ENCODE data around the gene LHFPL6.

Gene LHFPL6

DNA sequence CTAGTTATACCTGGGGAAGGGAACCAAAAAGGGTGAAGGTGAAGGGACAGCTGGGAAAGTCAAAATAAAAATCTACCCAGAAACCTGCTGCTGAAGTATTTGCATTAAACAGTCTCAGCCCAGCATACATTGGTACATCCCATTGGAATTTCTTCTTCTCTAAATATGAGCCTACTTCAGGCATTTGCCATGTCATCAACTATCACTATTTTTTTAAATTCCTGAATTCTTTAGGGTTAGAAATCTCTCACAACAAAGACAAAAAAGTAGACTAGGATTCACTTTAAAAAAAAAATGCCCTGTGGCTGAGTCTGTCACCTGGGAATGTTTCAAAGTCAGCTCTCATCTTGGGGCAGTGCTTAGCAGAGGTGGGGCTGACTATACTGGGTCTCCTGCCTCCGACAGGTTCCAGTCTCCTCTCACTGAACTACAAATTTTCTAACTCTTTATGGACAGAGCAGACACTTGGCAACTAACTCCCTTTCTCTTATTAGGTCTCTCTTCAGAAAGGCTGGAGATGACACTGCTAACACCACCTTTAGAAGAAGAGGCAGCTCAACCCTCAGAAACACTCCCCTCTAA, 141.2 kb downstream of the LHFPL6 start:
- no peak for DNase-seq

GRCh38 chr13:39457274-39457673, 145.7 kb downstream of the LHFPL6 start:
- DNase-seq, result no peak

GRCh38 chr13:39455521-39456175, 147.3 kb downstream of the LHFPL6 start:
- DNase-seq, result no peak

GRCh38 chr13:39452834-39453233, 150.2 kb downstream of the LHFPL6 start:
- DNase-seq, result no peak

DNA sequence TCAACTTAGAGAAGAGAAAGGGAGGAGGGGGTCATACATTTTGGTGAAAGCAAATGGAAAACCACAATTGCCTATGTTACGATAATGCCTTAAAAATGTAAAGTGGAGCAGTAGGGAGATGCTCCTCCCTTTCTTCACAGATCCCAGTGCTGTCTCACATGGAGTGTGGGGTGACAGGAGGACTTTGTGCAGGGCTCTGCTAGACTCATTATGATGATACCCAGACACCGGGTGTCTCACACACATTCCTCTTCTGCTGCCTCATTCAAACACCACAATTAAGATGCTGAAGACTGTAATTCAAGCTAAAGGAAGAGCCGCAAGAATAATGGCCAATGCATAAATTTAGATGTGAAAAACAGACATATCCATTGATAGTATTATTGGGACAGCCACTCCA, 150.6 kb downstream of the LHFPL6 start:
- no peak for DNase-seq

DNA sequence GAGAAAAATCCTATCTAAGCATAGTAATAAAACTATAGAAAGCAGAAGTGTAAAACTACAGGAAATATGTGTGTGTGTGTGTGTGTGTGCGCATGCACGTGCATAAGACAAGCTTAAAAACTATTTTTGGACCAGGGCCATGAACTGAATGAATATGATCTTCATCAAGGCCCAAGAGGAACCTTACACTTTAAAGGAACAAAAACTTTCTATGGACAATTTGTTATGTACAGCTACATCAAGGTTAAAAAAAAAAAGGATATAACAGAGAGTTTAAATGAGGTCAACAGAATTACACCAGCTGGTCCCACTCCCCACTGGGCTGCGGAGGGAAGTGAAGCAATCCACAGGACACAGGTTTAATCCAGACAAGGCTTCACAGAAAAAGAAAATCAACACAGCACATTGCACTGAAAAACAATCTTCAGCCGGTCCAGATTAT, 151.1 kb downstream of the LHFPL6 start:
- no peak for DNase-seq

DNA sequence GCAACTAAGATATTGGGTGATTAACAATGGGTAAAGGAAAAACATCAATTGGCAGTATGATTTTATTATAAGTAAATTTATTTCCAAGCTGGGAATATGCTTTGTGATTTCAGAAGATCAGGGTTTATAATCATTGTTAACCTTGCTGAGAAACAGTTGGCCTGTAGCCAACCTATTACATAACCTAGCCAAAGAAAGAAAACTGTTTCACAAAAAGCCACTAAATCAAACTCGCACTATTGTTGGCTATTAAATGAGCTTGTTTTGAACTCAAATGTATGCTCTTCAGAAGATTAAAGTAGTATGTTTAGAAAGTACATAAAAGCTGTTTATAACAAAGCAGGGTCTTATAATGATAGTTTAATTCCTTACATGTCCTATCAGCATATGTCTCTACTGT, 151.7 kb downstream of the LHFPL6 start:
- DNase-seq, result no peak

- no peak for DNase-seq
Measured at GRCh38 chr13:39450176-39450575, 152.8 kb downstream of the LHFPL6 start.

- DNase-seq, result no peak
Measured at GRCh38 chr13:39448834-39449233, 154.2 kb downstream of the LHFPL6 start.

- DNase-seq, result no peak
Measured at GRCh38 chr13:39446865-39447264, 156.1 kb downstream of the LHFPL6 start.

DNA sequence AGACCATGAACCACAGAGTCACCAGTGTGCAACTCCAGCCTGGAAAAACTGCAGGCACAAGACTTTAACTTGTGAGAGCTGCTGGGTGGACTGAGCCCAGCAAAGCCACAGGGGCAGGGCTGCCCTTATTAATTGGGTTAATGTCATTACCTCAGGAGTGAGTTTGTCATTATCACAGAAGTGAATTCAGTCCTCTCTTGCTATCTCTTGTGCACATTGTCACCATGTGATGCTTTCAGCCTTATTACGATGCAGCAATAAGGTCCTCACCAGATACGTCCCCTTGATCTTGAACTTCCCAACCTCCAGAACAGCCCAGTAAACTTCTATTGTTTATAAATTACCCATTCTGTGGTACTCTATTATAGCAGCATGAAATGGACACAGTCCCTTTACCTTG, 158.1 kb downstream of the LHFPL6 start:
- no peak for DNase-seq

GRCh38 chr13:39433651-39434050, 169.3 kb downstream of the LHFPL6 start:
- no peak for DNase-seq

GRCh38 chr13:39432196-39432595, 170.8 kb downstream of the LHFPL6 start:
- no peak for DNase-seq

GRCh38 chr13:39422845-39423565, 180.0 kb downstream of the LHFPL6 start:
- no peak for DNase-seq

DNA sequence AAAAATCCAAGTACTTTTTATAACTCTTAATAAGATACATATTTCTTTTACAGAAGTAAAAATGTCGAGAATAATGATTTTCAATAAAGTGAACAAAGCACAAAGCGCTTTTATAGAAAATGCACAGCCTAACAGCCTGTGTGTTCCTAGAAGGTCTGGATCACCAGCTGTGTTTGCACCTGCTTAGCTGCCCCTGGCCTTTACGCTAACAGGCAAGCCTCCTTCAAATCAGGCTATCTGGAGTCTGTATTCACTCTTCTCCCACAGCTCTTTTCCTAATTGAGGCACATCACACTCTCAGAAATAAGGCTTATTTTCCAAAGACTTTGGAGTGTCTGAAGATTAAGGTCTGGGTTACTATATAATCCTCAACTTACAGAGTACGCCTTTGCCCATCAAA, 183.1 kb downstream of the LHFPL6 start:
- DNase-seq, result no peak

- DNase-seq, result no peak
Measured at GRCh38 chr13:39419068-39419467, 183.9 kb downstream of the LHFPL6 start.

GRCh38 chr13:39418424-39418823, 184.6 kb downstream of the LHFPL6 start:
- DNase-seq, result no peak

- DNase-seq, result no peak
Measured at GRCh38 chr13:39417643-39418042, 185.3 kb downstream of the LHFPL6 start.

GRCh38 chr13:39417131-39417530, 185.9 kb downstream of the LHFPL6 start:
- DNase-seq, result no peak

GRCh38 chr13:39415008-39415802, 187.8 kb downstream of the LHFPL6 start:
- DNase-seq, result no peak

GRCh38 chr13:39414339-39414738, 188.7 kb downstream of the LHFPL6 start:
- DNase-seq, result no peak

DNA sequence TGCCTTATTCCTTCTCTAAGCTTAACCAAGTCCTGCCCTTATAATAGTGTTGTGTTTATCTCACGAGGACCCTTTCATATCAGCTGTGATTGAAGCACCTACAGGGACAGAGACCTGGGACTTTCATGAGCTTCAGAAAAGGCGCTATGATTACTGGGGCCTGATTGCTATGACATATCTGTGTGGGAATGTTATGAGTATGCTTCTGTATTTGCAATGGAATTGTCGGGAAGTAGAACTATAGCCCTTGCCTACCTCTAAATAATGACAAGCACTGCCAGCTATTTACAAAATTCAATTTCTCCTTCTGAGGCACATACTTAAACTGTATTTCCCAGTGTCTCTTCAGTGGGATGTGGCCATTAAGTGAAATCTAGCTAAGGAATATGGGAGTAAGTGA, 191.5 kb downstream of the LHFPL6 start:
- no peak for DNase-seq

GRCh38 chr13:39410964-39411363, 192.0 kb downstream of the LHFPL6 start:
- DNase-seq, result no peak
